HepG2 (cell line): ENCODE measurements around the gene STIP1. TPM values are rescaled to one million over a fixed set of nuclear protein-coding genes. Genes with fewer than 3 reads are reported as not detected.

ENCODE experiments used
- ARNTL ChIP-seq: sonication (generic); formaldehyde crosslinking; IDR thresholded peaks from 2 replicates; pipeline ENCODE4 v1.4.0; 2020; ENCODE audit warnings: mild to moderate bottlenecking, missing genetic modification reagents
- CEBPG ChIP-seq: IDR thresholded peaks from 2 replicates; pipeline ENCODE4 v1.6.1; 2016
- EP300 ChIP-seq, 3 experiments: sonication (generic) in 1 of 3; formaldehyde crosslinking in 1 of 3; IDR thresholded peaks; 2 replicates each; pipeline versions ENCODE4 v1.5.1 to v1.6.1; 2011 to 2020; ENCODE audit warnings: low read depth in 2 of 3, low read length in 2 of 3, borderline replicate concordance in 1 of 3, improper control_type of control experiment in 1 of 3, mild to moderate bottlenecking in 1 of 3, missing genetic modification reagents in 1 of 3, moderate library complexity in 1 of 3
- GTF3A ChIP-seq: sonication (generic); formaldehyde crosslinking; conservative IDR thresholded peaks from 2 replicates; pipeline ENCODE4 v1.4.0; 2020; ENCODE audit warnings: mild to moderate bottlenecking, missing genetic modification reagents
- KDM3A ChIP-seq: IDR thresholded peaks from 2 replicates; pipeline ENCODE4 v1.6.1; 2018; ENCODE audit warnings: low read depth, missing compliant biosample characterization
- MAFF ChIP-seq: IDR thresholded peaks from 2 replicates; pipeline ENCODE4 v1.6.1; 2011; ENCODE audit warnings: low read depth, low read length, improper control_type of control experiment
- MZF1 ChIP-seq: sonication (generic); formaldehyde crosslinking; IDR thresholded peaks from 2 replicates; pipeline ENCODE4 v1.8.1; 2023; ENCODE audit warnings: mild to moderate bottlenecking, missing genetic modification reagents, borderline replicate concordance
- PITX1 ChIP-seq: sonication (generic); formaldehyde crosslinking; IDR thresholded peaks from 2 replicates; pipeline ENCODE4 v1.5.1; 2020; ENCODE audit warnings: mild to moderate bottlenecking, missing genetic modification reagents
- RELA ChIP-seq: sonication (generic); formaldehyde crosslinking; IDR thresholded peaks from 2 replicates; pipeline ENCODE4 v1.4.0; 2020; ENCODE audit warnings: missing genetic modification reagents
- STAG1 ChIP-seq: sonication (generic); formaldehyde crosslinking; IDR thresholded peaks from 2 replicates; pipeline ENCODE4 v1.4.0; 2020; ENCODE audit warnings: missing genetic modification reagents
- ZKSCAN8 ChIP-seq: IDR thresholded peaks from 2 replicates; pipeline ENCODE4 v1.6.1; 2016; ENCODE audit warnings: borderline replicate concordance, missing genetic modification reagents, missing compliant biosample characterization
- ZMYM4 ChIP-seq: sonication (generic); formaldehyde crosslinking; IDR thresholded peaks from 2 replicates; pipeline ENCODE4 v1.8.1; 2023; ENCODE audit warnings: mild to moderate bottlenecking, missing genetic modification reagents
- ZNF230 ChIP-seq: sonication (generic); formaldehyde crosslinking; IDR thresholded peaks from 2 replicates; pipeline ENCODE4 v1.4.0; 2020; ENCODE audit warnings: mild to moderate bottlenecking, missing genetic modification reagents
- ZNF567 ChIP-seq: sonication (generic); formaldehyde crosslinking; IDR thresholded peaks from 2 replicates; pipeline ENCODE4 v1.8.1; 2023; ENCODE audit warnings: mild to moderate bottlenecking, missing genetic modification reagents, borderline replicate concordance
- ZNF773 ChIP-seq: sonication (generic); formaldehyde crosslinking; IDR thresholded peaks from 2 replicates; pipeline ENCODE4 v1.4.0; 2020; ENCODE audit warnings: missing genetic modification reagents, borderline replicate concordance
- ZNF879 ChIP-seq: sonication (generic); formaldehyde crosslinking; IDR thresholded peaks from 2 replicates; pipeline ENCODE4 v1.8.1; 2023; ENCODE audit warnings: missing genetic modification reagents
- polyA plus RNA-seq, 8 experiments: library from polyadenylated mRNA; depleted of rRNA in 3 of 8; stranded (reverse) in 7 of 8; unstranded in 1 of 8; fragments of >200 nt; fragmentation: Illumina TruSeq in 4 of 8; extraction: Trizol in 4 of 8; gene quantifications; 2 replicates each; pipeline versions ENCODE4 v1.2.1 to v1.2.3, GENCODE V29; 2011 to 2016; ENCODE audit warnings: low read depth in 4 of 8, missing spikeins in 1 of 8, mixed read lengths in 1 of 8; ENCODE audit not compliant: insufficient read depth in 1 of 8
- total RNA-seq, 5 experiments: library from RNA; depleted of rRNA; stranded (reverse); fragments of >200 nt; fragmentation: Illumina TruSeq; extraction: Trizol; gene quantifications; 2 replicates each; pipeline ENCODE4 v1.2.3, GENCODE V29; 2016; ENCODE audit warnings: low read depth in 1 of 5
- TF ChIP-seq, protein P1 (sequence below): sonication (generic); formaldehyde crosslinking; IDR thresholded peaks from 2 replicates; pipeline ENCODE4 v1.5.0; 2020; ENCODE audit warnings: missing genetic modification reagents
- TF ChIP-seq, protein P2 (sequence below): sonication (generic); formaldehyde crosslinking; IDR thresholded peaks from 2 replicates; pipeline ENCODE4 v1.8.1; 2023; ENCODE audit warnings: mild to moderate bottlenecking, missing genetic modification reagents
- TF ChIP-seq, protein P3 (sequence below): sonication (generic); formaldehyde crosslinking; IDR thresholded peaks from 2 replicates; pipeline ENCODE4 v1.8.1; 2022; ENCODE audit warnings: low read depth, mild to moderate bottlenecking, missing genetic modification reagents
- TF ChIP-seq, protein P4 (sequence below): sonication (generic); formaldehyde crosslinking; IDR thresholded peaks from 2 replicates; pipeline ENCODE4 v1.4.0; 2020; ENCODE audit warnings: missing genetic modification reagents

STIP1 gene
- total and polyA plus RNA-seq, 2 of the 13 experiments (the other 11 are each of a cell fraction or from before 2014, with no cell fraction given): 81.1 to 217 TPM

DNA sequence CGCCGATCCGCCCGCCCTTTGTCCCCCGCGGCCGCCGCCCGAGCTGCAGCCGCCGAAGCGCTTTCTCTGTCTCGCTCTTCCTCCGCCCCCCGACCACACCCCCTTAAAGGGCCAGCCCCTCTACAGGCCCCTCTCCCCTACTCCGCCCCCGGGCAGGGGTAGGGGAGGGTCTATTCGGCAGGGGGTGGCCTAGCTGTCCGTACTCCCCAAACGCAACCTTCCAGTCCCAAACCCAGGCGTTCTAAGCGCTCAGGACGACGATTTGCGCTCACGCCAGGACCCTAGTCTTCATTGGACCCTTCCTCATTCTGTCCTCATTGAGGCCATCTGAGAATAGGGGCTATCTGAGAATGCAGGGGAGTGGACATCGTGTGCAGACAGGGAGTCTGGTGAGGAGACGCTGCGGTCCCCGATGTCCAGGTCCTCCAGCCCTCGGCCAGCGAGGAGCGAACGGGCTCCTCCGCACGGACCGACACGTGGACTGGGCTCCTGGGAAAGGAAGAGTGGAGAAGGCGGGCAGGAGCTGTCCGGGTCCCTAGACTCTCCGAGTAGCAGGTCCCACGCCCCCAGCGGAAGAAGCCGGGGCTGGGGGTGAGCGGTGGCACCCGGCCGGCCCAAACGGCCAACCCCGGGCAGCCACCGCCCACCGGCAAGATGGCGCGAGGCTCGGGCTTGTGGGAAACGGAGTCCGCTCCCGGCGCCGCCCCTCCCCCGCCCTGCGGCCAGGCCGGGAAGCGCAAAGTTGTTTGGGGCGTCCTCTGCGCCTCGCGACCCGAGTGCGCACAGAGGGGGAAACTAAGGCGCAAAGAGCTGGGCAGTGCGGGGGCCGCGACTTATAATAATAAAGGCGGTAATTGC is 61.1 kb downstream of the STIP1 start, which contains the start of gene PPP1R14B (continued):
- TF ChIP-seq ZKSCAN8 (CRISPR knock-in tag) (0 out of 2 replicates have a peak, but pooled peaks have one; percentile 9), ZNF567 (no peak), ZNF773 (CRISPR knock-in tag) (no peak), GTF3A (CRISPR knock-in tag) (no peak), MZF1 (no peak), KDM3A (no peak; the same call in 1 of the 2 replicates), ZNF230 (CRISPR knock-in tag) (no peak), ZNF879 (CRISPR knock-in tag) (no peak), RELA (no peak), PITX1 (CRISPR knock-in tag) (no peak; the same call in 1 of the 2 replicates), MAFF (no peak), EP300 (IDR thresholded peaks at IDR 0.05; ENCODE audit: low read depth in 2 of 2, low read length in 2 of 2) (no peak), EP300 (CRISPR knock-in tag; IDR thresholded peaks at IDR 0.05; ENCODE audit: borderline replicate concordance) (0 out of 2 replicates have a peak, but pooled peaks have one; percentile 40), ARNTL (CRISPR knock-in tag) (peak; percentile 42; the same call in 1 of the 2 replicates), CEBPG (CRISPR knock-in tag) (no peak), ZMYM4 (CRISPR knock-in tag) (no peak), STAG1 (CRISPR knock-in tag) (no peak)
- TF ChIP-seq, protein P1, sequence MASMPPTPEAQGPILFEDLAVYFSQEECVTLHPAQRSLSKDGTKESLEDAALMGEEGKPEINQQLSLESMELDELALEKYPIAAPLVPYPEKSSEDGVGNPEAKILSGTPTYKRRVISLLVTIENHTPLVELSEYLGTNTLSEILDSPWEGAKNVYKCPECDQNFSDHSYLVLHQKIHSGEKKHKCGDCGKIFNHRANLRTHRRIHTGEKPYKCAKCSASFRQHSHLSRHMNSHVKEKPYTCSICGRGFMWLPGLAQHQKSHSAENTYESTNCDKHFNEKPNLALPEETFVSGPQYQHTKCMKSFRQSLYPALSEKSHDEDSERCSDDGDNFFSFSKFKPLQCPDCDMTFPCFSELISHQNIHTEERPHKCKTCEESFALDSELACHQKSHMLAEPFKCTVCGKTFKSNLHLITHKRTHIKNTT (CRISPR knock-in tag): no peak
- TF ChIP-seq, protein P2, sequence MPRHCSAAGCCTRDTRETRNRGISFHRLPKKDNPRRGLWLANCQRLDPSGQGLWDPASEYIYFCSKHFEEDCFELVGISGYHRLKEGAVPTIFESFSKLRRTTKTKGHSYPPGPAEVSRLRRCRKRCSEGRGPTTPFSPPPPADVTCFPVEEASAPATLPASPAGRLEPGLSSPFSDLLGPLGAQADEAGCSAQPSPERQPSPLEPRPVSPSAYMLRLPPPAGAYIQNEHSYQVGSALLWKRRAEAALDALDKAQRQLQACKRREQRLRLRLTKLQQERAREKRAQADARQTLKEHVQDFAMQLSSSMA (CRISPR knock-in tag): no peak
- TF ChIP-seq, protein P3, sequence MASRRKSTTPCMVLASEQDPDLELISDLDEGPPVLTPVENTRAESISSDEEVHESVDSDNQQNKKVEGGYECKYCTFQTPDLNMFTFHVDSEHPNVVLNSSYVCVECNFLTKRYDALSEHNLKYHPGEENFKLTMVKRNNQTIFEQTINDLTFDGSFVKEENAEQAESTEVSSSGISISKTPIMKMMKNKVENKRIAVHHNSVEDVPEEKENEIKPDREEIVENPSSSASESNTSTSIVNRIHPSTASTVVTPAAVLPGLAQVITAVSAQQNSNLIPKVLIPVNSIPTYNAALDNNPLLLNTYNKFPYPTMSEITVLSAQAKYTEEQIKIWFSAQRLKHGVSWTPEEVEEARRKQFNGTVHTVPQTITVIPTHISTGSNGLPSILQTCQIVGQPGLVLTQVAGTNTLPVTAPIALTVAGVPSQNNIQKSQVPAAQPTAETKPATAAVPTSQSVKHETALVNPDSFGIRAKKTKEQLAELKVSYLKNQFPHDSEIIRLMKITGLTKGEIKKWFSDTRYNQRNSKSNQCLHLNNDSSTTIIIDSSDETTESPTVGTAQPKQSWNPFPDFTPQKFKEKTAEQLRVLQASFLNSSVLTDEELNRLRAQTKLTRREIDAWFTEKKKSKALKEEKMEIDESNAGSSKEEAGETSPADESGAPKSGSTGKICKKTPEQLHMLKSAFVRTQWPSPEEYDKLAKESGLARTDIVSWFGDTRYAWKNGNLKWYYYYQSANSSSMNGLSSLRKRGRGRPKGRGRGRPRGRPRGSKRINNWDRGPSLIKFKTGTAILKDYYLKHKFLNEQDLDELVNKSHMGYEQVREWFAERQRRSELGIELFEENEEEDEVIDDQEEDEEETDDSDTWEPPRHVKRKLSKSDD (CRISPR knock-in tag): no peak
- TF ChIP-seq, protein P4, sequence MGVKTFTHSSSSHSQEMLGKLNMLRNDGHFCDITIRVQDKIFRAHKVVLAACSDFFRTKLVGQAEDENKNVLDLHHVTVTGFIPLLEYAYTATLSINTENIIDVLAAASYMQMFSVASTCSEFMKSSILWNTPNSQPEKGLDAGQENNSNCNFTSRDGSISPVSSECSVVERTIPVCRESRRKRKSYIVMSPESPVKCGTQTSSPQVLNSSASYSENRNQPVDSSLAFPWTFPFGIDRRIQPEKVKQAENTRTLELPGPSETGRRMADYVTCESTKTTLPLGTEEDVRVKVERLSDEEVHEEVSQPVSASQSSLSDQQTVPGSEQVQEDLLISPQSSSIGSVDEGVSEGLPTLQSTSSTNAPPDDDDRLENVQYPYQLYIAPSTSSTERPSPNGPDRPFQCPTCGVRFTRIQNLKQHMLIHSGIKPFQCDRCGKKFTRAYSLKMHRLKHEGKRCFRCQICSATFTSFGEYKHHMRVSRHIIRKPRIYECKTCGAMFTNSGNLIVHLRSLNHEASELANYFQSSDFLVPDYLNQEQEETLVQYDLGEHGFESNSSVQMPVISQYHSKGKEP (CRISPR knock-in tag): no peak
